SK-N-SH (cell line): ENCODE results near the gene GRK5. TPM values are rescaled to one million over a fixed set of nuclear protein-coding genes. Genes with fewer than 3 reads are reported as not detected.

Experiments
- CTCF ChIA-PET: fragments of 300-600, 350-600 bp; formaldehyde crosslinking; extraction: SDS; loops from one replicate; lab custom pipeline; 2021; lab: Yijun Ruan, JAX
- POLR2A ChIA-PET: fragments of 350-600 bp; sonication (Branson Sonifier 250); formaldehyde crosslinking; extraction: SDS; loops from one replicate; lab custom pipeline; 2020; ENCODE audit warnings: antibody characterized with exemption, inconsistent platforms; lab: Yijun Ruan, JAX
- DNase-seq: peaks from one replicate; pipeline ENCODE4 v3.0.0; 2012
- H2AFZ ChIP-seq: fragments of 200-600 bp; sonication (generic); 2 replicates; pipeline ENCODE4 v1.8.1; 2016; ENCODE audit warnings: antibody characterized with exemption, mild to moderate bottlenecking, low read depth
- H3F3A ChIP-seq: fragments of 200-600 bp; sonication (generic); replicated peaks from 2 replicates; pipeline ENCODE3; 2016; ENCODE audit warnings: antibody characterized with exemption, mild to moderate bottlenecking; ENCODE audit not compliant: insufficient read depth
- H3K27ac ChIP-seq, 2 experiments: fragments of 200-500 bp in 1 of 2; fragments of 200-600 bp in 1 of 2; sonication (Bioruptor generic) in 1 of 2; sonication (generic), shearing (Covaris generic) in 1 of 2; 2 replicates each; pipeline versions ENCODE4 v1.5.1 to v1.6.1; 2014 to 2016; ENCODE audit warnings: low read depth in 2 of 2, inconsistent platforms in 1 of 2, low read length in 1 of 2, mild to moderate bottlenecking in 1 of 2, mixed read lengths in 1 of 2
- H3K27me3 ChIP-seq: fragments of 200-600 bp; sonication (generic), shearing (Covaris generic); 2 replicates; pipeline ENCODE4 v1.6.1; 2016; ENCODE audit warnings: mixed run types; ENCODE audit not compliant: insufficient read depth
- H3K36me3 ChIP-seq, 2 experiments: fragments of 200-500 bp in 1 of 2; fragments of 200-600 bp in 1 of 2; sonication (Bioruptor generic) in 1 of 2; sonication (generic) in 1 of 2; replicated peaks in 1 of 2; 2 replicates each; pipeline versions ENCODE3 to v1.5.1; 2014 to 2016; ENCODE audit warnings: low read length in 1 of 2, mild to moderate bottlenecking in 1 of 2; ENCODE audit not compliant: insufficient read depth in 2 of 2, control insufficient read depth in 1 of 2
- H3K4me1 ChIP-seq, 2 experiments: fragments of 200-500 bp in 1 of 2; fragments of 200-600 bp in 1 of 2; sonication (Bioruptor generic) in 1 of 2; sonication (generic), shearing (Covaris generic) in 1 of 2; 2 replicates each; pipeline versions ENCODE4 v1.5.1 to v1.6.1; 2014 to 2016; ENCODE audit warnings: low read depth in 1 of 2, low read length in 1 of 2, mixed run types in 1 of 2; ENCODE audit not compliant: insufficient read depth in 2 of 2, control insufficient read depth in 1 of 2
- H3K4me2 ChIP-seq: fragments of 200-600 bp; sonication (generic), shearing (Covaris generic); 2 replicates; pipeline ENCODE4 v1.6.1; 2017; ENCODE audit warnings: mixed run types
- H3K4me3 ChIP-seq, 2 experiments: fragments of 200-500 bp in 1 of 2; fragments of 200-600 bp in 1 of 2; sonication (Bioruptor generic) in 1 of 2; sonication (generic), shearing (Covaris generic) in 1 of 2; 2 replicates each; pipeline versions ENCODE4 v1.5.1 to v1.8.1; 2014 to 2016; ENCODE audit warnings: low read depth in 2 of 2, inconsistent platforms in 1 of 2, low read length in 1 of 2, mild to moderate bottlenecking in 1 of 2, mixed read lengths in 1 of 2, moderate library complexity in 1 of 2
- H3K79me2 ChIP-seq: fragments of 200-600 bp; sonication (generic); 2 replicates; pipeline ENCODE4 v1.8.1; 2017; ENCODE audit warnings: mild to moderate bottlenecking; ENCODE audit not compliant: insufficient read depth
- H3K9ac ChIP-seq: fragments of 200-600 bp; sonication (generic); 2 replicates; pipeline ENCODE4 v1.6.1; 2017; ENCODE audit warnings: mixed run types
- H3K9me2 ChIP-seq: fragments of 200-600 bp; sonication (generic); 2 replicates; pipeline ENCODE4 v1.6.1; 2017; ENCODE audit warnings: mixed run types
- H3K9me3 ChIP-seq: fragments of 200-600 bp; sonication (generic); 2 replicates; pipeline ENCODE4 v1.6.1; 2017; ENCODE audit warnings: mixed run types, mild to moderate bottlenecking, moderate library complexity
- H4K20me1 ChIP-seq: fragments of 200-600 bp; sonication (generic); 2 replicates; pipeline ENCODE4 v1.6.1; 2017; ENCODE audit warnings: mild to moderate bottlenecking, mixed run types; ENCODE audit not compliant: insufficient read depth
- CHD2 ChIP-seq: fragments of 150-350 bp; IDR thresholded peaks from 2 replicates; pipeline ENCODE4 v1.6.1; 2018; ENCODE audit warnings: low read length; ENCODE audit not compliant: partially characterized antibody
- FOSL2 ChIP-seq: IDR thresholded peaks from 2 replicates; pipeline ENCODE4 v1.4.0; 2012; ENCODE audit warnings: low read depth, mild to moderate bottlenecking, moderate library complexity, borderline replicate concordance
- GATA2 ChIP-seq: sonication (generic); formaldehyde crosslinking; IDR thresholded peaks from 2 replicates; pipeline ENCODE4 v1.5.0; 2020; ENCODE audit warnings: mild to moderate bottlenecking, missing genetic modification reagents
- IRF3 ChIP-seq: fragments of 150-350 bp; IDR thresholded peaks from 2 replicates; pipeline ENCODE4 v1.6.1; 2016; ENCODE audit warnings: mild to moderate bottlenecking, low read depth, low read length
- JUND ChIP-seq: IDR thresholded peaks from 2 replicates; pipeline ENCODE4 v1.4.0; 2012
- MAX ChIP-seq: IDR thresholded peaks from 2 replicates; pipeline ENCODE4 v1.4.0; 2012; ENCODE audit warnings: low read depth
- MEF2A ChIP-seq: IDR thresholded peaks from 2 replicates; pipeline ENCODE4 v1.4.0; 2012; ENCODE audit warnings: low read depth, borderline replicate concordance
- MXI1 ChIP-seq: IDR thresholded peaks from 2 replicates; pipeline ENCODE4 v1.6.1; 2012; ENCODE audit warnings: mild to moderate bottlenecking, low read depth, low read length, improper control_type of control experiment
- NFIC ChIP-seq: IDR thresholded peaks from 2 replicates; pipeline ENCODE4 v1.4.0; 2012; ENCODE audit warnings: borderline replicate concordance
- PBX3 ChIP-seq: IDR thresholded peaks from 2 replicates; pipeline ENCODE4; 2012
- REST ChIP-seq: IDR thresholded peaks from 2 replicates; pipeline ENCODE4 v1.6.1; 2012; ENCODE audit warnings: mild to moderate bottlenecking, low read depth, low read length, moderate library complexity
- RFX5 ChIP-seq: IDR thresholded peaks from 2 replicates; pipeline ENCODE4 v1.6.1; 2012; ENCODE audit warnings: mild to moderate bottlenecking, improper control_type of control experiment, low read length
- RXRA ChIP-seq: IDR thresholded peaks from 2 replicates; pipeline ENCODE4 v1.4.0; 2012; ENCODE audit warnings: low read depth, mild to moderate bottlenecking, borderline replicate concordance
- SIN3A ChIP-seq: IDR thresholded peaks from 2 replicates; pipeline ENCODE4 v1.6.1; 2012; ENCODE audit warnings: low read depth, mild to moderate bottlenecking, low read length, moderate library complexity, borderline replicate concordance
- SMC3 ChIP-seq: IDR thresholded peaks from 2 replicates; pipeline ENCODE4 v1.6.1; 2012; ENCODE audit warnings: low read depth, low read length, improper control_type of control experiment
- TAF1 ChIP-seq: IDR thresholded peaks from 2 replicates; pipeline ENCODE4 v1.6.1; 2012; ENCODE audit warnings: low read depth, mild to moderate bottlenecking, low read length, moderate library complexity, borderline replicate concordance
- TCF12 ChIP-seq: IDR thresholded peaks from 2 replicates; pipeline ENCODE4 v1.4.0; 2012
- TEAD4 ChIP-seq: IDR thresholded peaks from 2 replicates; pipeline ENCODE4 v1.4.0; 2012; ENCODE audit warnings: mild to moderate bottlenecking, borderline replicate concordance; ENCODE audit not compliant: insufficient read depth
- ZBTB33 ChIP-seq: IDR thresholded peaks from 2 replicates; pipeline ENCODE4 v1.4.0; 2012; ENCODE audit warnings: low read depth, borderline replicate concordance
- WGBS: methylation state at CpG from one replicate; pipeline ENCODE4 v1.1.6; 2017; ENCODE audit warnings: low lambda C conversion rate; 5-methylcytosine and 5-hydroxymethylcytosine counted together
- polyA plus RNA-seq, 3 experiments: library from polyadenylated mRNA; depleted of rRNA; stranded (reverse); fragments of >200 nt; gene quantifications; 2 replicates each; pipeline ENCODE4 v1.2.3, GENCODE V29; 2012

Gene GRK5
- polyA plus RNA-seq, 1 of the 3 experiments (the other 2 are of a cell fraction) = 12.1 TPM

- Histone ChIP-seq H3K9ac (no peak overlapping the region), H3K4me1 (peaks cover 0 to 29% of the 10 kb centered on the region in 2 experiments; a peak in 2 of 4 replicates), H2AFZ (no peak overlapping the region), H3K4me2 (no peak overlapping the region), H3K36me3 (no peaks in the 10 kb centered on the region), H3K4me3 (no peak overlapping the region), H3K27me3 (no peaks in the 10 kb centered on the region), H3K79me2 (no peaks in the 10 kb centered on the region), H3K9me2 (no peaks in the 10 kb centered on the region), H3K27ac (no peak overlapping the region), H3K9me3 (no peaks in the 10 kb centered on the region), H4K20me1 (no peaks in the 10 kb centered on the region), H3F3A (no peaks in the 10 kb centered on the region)
- DNase-seq = no peak
- TF ChIP-seq SIN3A (no peak), GATA2 (no peak), TCF12 (no peak), JUND (no peak), TAF1 (no peak), REST (no peak), CHD2 (no peak), PBX3 (no peak), FOSL2 (no peak), MAX (no peak), IRF3 (no peak), NFIC (no peak), TEAD4 (no peak), RXRA (no peak), MXI1 (no peak), ZBTB33 (no peak), SMC3 (no peak), MEF2A (no peak), RFX5 (no peak)
- 82% methylated on average over 5 of the region's 5 CpGs for WGBS
- ChIA-PET POLR2A (no interaction called here), CTCF (interaction anchor here (0.8 to 2.2 kb wide), 3 partner anchors 17 to 141 kb away, joined by 3 to 7 read pairs (median 6); partner anchors contain the start of gene GRK5)
Observed at GRCh38 chr10:119348106-119348505, 140.7 kb downstream of the GRK5 start.
